HEK293 (cell line): ENCODE results near the gene IGF1R.

Experiments
- BCL11B ChIP-seq: fragments of 450-650 bp; formaldehyde crosslinking; IDR thresholded peaks from 2 replicates; pipeline ENCODE4 v1.5.1; 2016; ENCODE audit warnings: low read depth, missing biosample characterization, missing genetic modification characterization
- BCL6B ChIP-seq: fragments of 450-650 bp; formaldehyde crosslinking; IDR thresholded peaks from 2 replicates; pipeline ENCODE4 v1.5.1; 2017; ENCODE audit warnings: missing biosample characterization, missing genetic modification characterization
- GLI2 ChIP-seq: fragments of 450-650 bp; formaldehyde crosslinking; IDR thresholded peaks from 2 replicates; pipeline ENCODE4; 2017; ENCODE audit warnings: missing biosample characterization, missing genetic modification characterization, low read depth, borderline replicate concordance
- KLF17 ChIP-seq: fragments of 450-650 bp; formaldehyde crosslinking; IDR thresholded peaks from 2 replicates; pipeline ENCODE4 v1.5.1; 2016; ENCODE audit warnings: missing biosample characterization, missing genetic modification characterization
- MEIS1 ChIP-seq: sonication (generic); formaldehyde crosslinking; IDR thresholded peaks from 2 replicates; pipeline ENCODE4 v1.8.1; 2022; ENCODE audit warnings: missing genetic modification reagents, mild to moderate bottlenecking, borderline replicate concordance
- PRDM10 ChIP-seq: fragments of 450-650 bp; formaldehyde crosslinking; IDR thresholded peaks from 2 replicates; pipeline ENCODE4 v1.5.1; 2016; ENCODE audit warnings: missing biosample characterization, missing genetic modification characterization
- SALL2 ChIP-seq: fragments of 450-650 bp; formaldehyde crosslinking; IDR thresholded peaks from 2 replicates; pipeline ENCODE4 v1.5.0; 2017; ENCODE audit warnings: missing biosample characterization, mild to moderate bottlenecking, missing genetic modification characterization, borderline replicate concordance
- TCF7L2 ChIP-seq: IDR thresholded peaks from 2 replicates; pipeline ENCODE4 v1.6.1; 2011; ENCODE audit warnings: low read depth, mild to moderate bottlenecking, inconsistent platforms, low read length, moderate library complexity, borderline replicate concordance
- ZBTB10 ChIP-seq: fragments of 450-650 bp; formaldehyde crosslinking; IDR thresholded peaks from 2 replicates; pipeline ENCODE4 v1.5.1; 2016; ENCODE audit warnings: missing biosample characterization, missing genetic modification characterization
- ZNF138 ChIP-seq: fragments of 450-650 bp; formaldehyde crosslinking; IDR thresholded peaks from 2 replicates; pipeline ENCODE4 v1.5.1; 2016; ENCODE audit warnings: missing biosample characterization, missing genetic modification characterization, borderline replicate concordance
- ZNF157 ChIP-seq: fragments of 450-650 bp; formaldehyde crosslinking; IDR thresholded peaks from 2 replicates; pipeline ENCODE4 v1.5.1; 2016; ENCODE audit warnings: missing biosample characterization, missing genetic modification characterization
- ZNF280D ChIP-seq: fragments of 450-650 bp; formaldehyde crosslinking; IDR thresholded peaks from 2 replicates; pipeline ENCODE4 v1.5.1; 2016; ENCODE audit warnings: missing biosample characterization, missing genetic modification characterization
- ZNF292 ChIP-seq: fragments of 450-650 bp; formaldehyde crosslinking; IDR thresholded peaks from 2 replicates; pipeline ENCODE4 v1.5.1; 2016; ENCODE audit warnings: low read depth, missing biosample characterization, missing genetic modification characterization, borderline replicate concordance
- ZNF366 ChIP-seq: fragments of 450-650 bp; formaldehyde crosslinking; conservative IDR thresholded peaks from 2 replicates; pipeline ENCODE4 v1.5.1; 2016; ENCODE audit warnings: missing biosample characterization, missing genetic modification characterization
- ZNF433 ChIP-seq: fragments of 450-650 bp; formaldehyde crosslinking; IDR thresholded peaks from 2 replicates; pipeline ENCODE4 v1.5.1; 2016; ENCODE audit warnings: missing biosample characterization, missing genetic modification characterization, low read depth
- ZNF501 ChIP-seq: fragments of 450-650 bp; formaldehyde crosslinking; IDR thresholded peaks from 2 replicates; pipeline ENCODE4 v1.5.1; 2016; ENCODE audit warnings: missing biosample characterization, missing genetic modification characterization
- ZNF513 ChIP-seq: fragments of 450-650 bp; IDR thresholded peaks from 2 replicates; pipeline ENCODE4 v1.5.1; 2018; ENCODE audit warnings: missing biosample characterization, missing genetic modification characterization
- ZNF560 ChIP-seq: fragments of 450-650 bp; formaldehyde crosslinking; IDR thresholded peaks from 2 replicates; pipeline ENCODE4 v1.5.1; 2017; ENCODE audit warnings: missing biosample characterization, missing genetic modification characterization, borderline replicate concordance
- ZNF561 ChIP-seq: fragments of 450-650 bp; IDR thresholded peaks from 2 replicates; pipeline ENCODE4 v1.5.1; 2018; ENCODE audit warnings: missing biosample characterization, missing genetic modification characterization, borderline replicate concordance
- ZNF580 ChIP-seq: fragments of 450-650 bp; formaldehyde crosslinking; IDR thresholded peaks from 2 replicates; pipeline ENCODE4 v1.5.1; 2016; ENCODE audit warnings: missing biosample characterization, missing genetic modification characterization
- ZSCAN16 ChIP-seq: fragments of 450-650 bp; formaldehyde crosslinking; IDR thresholded peaks from 2 replicates; pipeline ENCODE4 v1.5.1; 2016; ENCODE audit warnings: missing biosample characterization, missing genetic modification characterization
- ZSCAN18 ChIP-seq: fragments of 450-650 bp; formaldehyde crosslinking; IDR thresholded peaks from 2 replicates; pipeline ENCODE4 v1.5.1; 2016; ENCODE audit warnings: missing biosample characterization, missing genetic modification characterization
- ZXDB ChIP-seq: fragments of 450-650 bp; formaldehyde crosslinking; IDR thresholded peaks from 2 replicates; pipeline ENCODE4 v1.5.1; 2016; ENCODE audit warnings: missing biosample characterization, missing genetic modification characterization

The IGF1R gene

GRCh38 chr15:98651581-98652220, 3.4 kb downstream of the IGF1R start (continued):
- no peak for TF ChIP-seq ZNF513
- TF ChIP-seq ZNF433 (tag by site-specific recombination) = no peak
- no peak for TF ChIP-seq ZSCAN18 (tag by site-specific recombination)
- TF ChIP-seq KLF17 (tag by site-specific recombination) = no peak
- TF ChIP-seq SALL2 (tag by site-specific recombination) = no peak
- TF ChIP-seq ZNF501 (tag by site-specific recombination) = no peak
- TF ChIP-seq ZNF157 = no peak
- peak; percentile 72; the same call in 1 of the 2 replicates for TF ChIP-seq ZNF561 (tag by site-specific recombination)
- no peak for TF ChIP-seq BCL6B (tag by site-specific recombination)
- TF ChIP-seq ZBTB10 = no peak
- no peak; the same call in 1 of the 2 replicates for TF ChIP-seq ZNF366
- no peak for TF ChIP-seq BCL11B (tag by site-specific recombination)
- peak; percentile 96 for TF ChIP-seq PRDM10
- TF ChIP-seq GLI2 (tag by site-specific recombination) = no peak
- no peak for TF ChIP-seq MEIS1 (CRISPR knock-in tag)
- no peak for TF ChIP-seq ZNF560 (tag by site-specific recombination)
- TF ChIP-seq TCF7L2 = no peak
- no peak for TF ChIP-seq ZNF580 (tag by site-specific recombination)
- no peak for TF ChIP-seq ZNF138
- TF ChIP-seq ZSCAN16 (tag by site-specific recombination) = peak; percentile 83; the same call in 1 of the 2 replicates
- TF ChIP-seq ZNF280D (tag by site-specific recombination) = no peak
- no peak for TF ChIP-seq ZXDB
- TF ChIP-seq ZNF292 (tag by site-specific recombination) = no peak
